ENCODE results near the gene CTNNA2.
A peak's percentile ranks its signal among the peaks of the same experiment; 100 is the strongest.
"Not testable (repeated sequence)": the region's sequence is repeated elsewhere in the genome, so short reads cannot be mapped to it uniquely, and the experiment has no call there.

Gene CTNNA2

GRCh38 chr2:80053522-80054345 lies 540.9 kb downstream of the CTNNA2 start:
- no peak for DNase-seq

GRCh38 chr2:80054346-80054675 lies 541.5 kb downstream of the CTNNA2 start:
- no peak for DNase-seq

GRCh38 chr2:80057956-80058355 lies 545.1 kb downstream of the CTNNA2 start:
- no peak for DNase-seq

GRCh38 chr2:80058562-80058961 lies 545.7 kb downstream of the CTNNA2 start:
- DNase-seq: no peak

GRCh38 chr2:80059447-80059846 lies 546.6 kb downstream of the CTNNA2 start:
- no peak for DNase-seq

- no peak for DNase-seq
These were observed 549.0 kb downstream of the CTNNA2 start for GRCh38 chr2:80061881-80062280.

GRCh38 chr2:80062298-80062697 lies 549.4 kb downstream of the CTNNA2 start:
- DNase-seq: no peak

GRCh38 chr2:80068038-80068731 lies 555.3 kb downstream of the CTNNA2 start:
- DNase-seq: no peak

- DNase-seq: no peak
These were observed 557.7 kb downstream of the CTNNA2 start for GRCh38 chr2:80070587-80070986.

- DNase-seq: no peak
These were observed 559.1 kb downstream of the CTNNA2 start for GRCh38 chr2:80071941-80072340.

GRCh38 chr2:80073134-80073561 lies 560.3 kb downstream of the CTNNA2 start:
- peak; percentile 76 for DNase-seq

- DNase-seq: no peak
These were observed 561.6 kb downstream of the CTNNA2 start for GRCh38 chr2:80074321-80075070.

GRCh38 chr2:80075719-80076118 lies 562.9 kb downstream of the CTNNA2 start:
- no peak for DNase-seq

GRCh38 chr2:80078290-80079036 lies 565.6 kb downstream of the CTNNA2 start:
- no peak for DNase-seq

- DNase-seq: no peak
These were observed 568.1 kb downstream of the CTNNA2 start for GRCh38 chr2:80080957-80081356.

GRCh38 chr2:80086831-80087230 lies 574.0 kb downstream of the CTNNA2 start:
- DNase-seq: no peak

- DNase-seq: no peak
These were observed 578.4 kb downstream of the CTNNA2 start for GRCh38 chr2:80091237-80091636.

- no peak for DNase-seq
These were observed 579.6 kb downstream of the CTNNA2 start for GRCh38 chr2:80092474-80092873.

GRCh38 chr2:80098503-80098902 lies 585.7 kb downstream of the CTNNA2 start:
- DNase-seq: not testable (repeated sequence)

- DNase-seq: no peak
These were observed 589.2 kb downstream of the CTNNA2 start for GRCh38 chr2:80102026-80102425.

GRCh38 chr2:80105015-80105640 lies 592.3 kb downstream of the CTNNA2 start:
- no peak for DNase-seq

- DNase-seq: no peak
These were observed 598.3 kb downstream of the CTNNA2 start for GRCh38 chr2:80111185-80111584.
